ENCODE results near the gene ISM1.

ISM1 gene

GRCh38 chr20:13220904-13221297 is at the start of gene ISM1:
ISM1 (plus strand) TSS chr20:13221274; CDS start chr20:13221777, 503 bp downstream.
- in situ Hi-C loops (cut with MboI; ENCODE audit: low sequenced_read_pairs): no loop called here

GRCh38 chr20:13173201-13173600 is 47.9 kb upstream of the ISM1 start:
- in situ Hi-C loops (cut with MboI; ENCODE audit: low sequenced_read_pairs): no loop called here

DNA sequence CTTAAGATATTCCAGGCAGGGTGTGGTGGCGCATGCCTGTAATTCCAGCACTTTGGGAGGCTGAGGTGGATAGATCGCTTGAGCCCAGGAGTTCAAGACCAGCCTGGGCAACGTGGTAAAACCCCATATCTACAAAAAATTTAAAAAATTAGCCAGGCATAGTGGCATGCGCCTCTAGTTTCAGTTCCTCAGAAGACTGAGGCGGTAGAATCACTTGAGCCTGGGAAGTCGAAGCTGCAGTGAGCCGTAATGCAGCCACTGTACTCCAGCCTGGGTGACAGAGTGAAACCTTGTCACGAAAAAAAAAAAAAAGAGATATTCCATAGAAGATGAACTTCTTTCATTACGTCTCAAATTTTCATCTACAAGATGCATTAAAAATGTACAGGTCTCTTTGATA is 46.7 kb upstream of the ISM1 start:
- in situ Hi-C loops (cut with MboI; ENCODE audit: low sequenced_read_pairs): no loop called here

GRCh38 chr20:13180986-13181889 is 39.8 kb upstream of the ISM1 start:
- in situ Hi-C loops (cut with MboI; ENCODE audit: low sequenced_read_pairs): no loop called here

DNA sequence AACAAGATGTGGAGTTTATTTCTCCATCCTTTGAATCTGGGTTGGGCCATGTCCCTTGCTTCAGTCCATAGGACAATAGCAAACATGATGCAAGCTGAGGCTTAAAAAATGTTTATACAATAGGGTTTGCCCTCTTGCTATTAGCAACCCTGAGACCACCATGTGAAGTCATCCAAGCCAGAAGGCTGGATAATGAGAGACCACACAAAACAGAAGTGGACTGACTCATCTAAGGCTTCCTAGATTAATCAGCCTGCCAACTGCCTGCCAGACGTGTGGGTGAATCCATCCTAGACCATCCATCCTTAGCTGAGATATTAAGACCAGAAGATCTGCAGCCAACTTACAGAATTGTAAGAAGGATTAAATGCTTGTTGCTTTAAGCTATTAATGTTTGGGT is 38.1 kb upstream of the ISM1 start:
- in situ Hi-C loops (cut with MboI; ENCODE audit: low sequenced_read_pairs): no loop called here

- in situ Hi-C loops (cut with MboI; ENCODE audit: low sequenced_read_pairs): no loop called here
Measured at GRCh38 chr20:13186043-13186774, 34.9 kb upstream of the ISM1 start.

DNA sequence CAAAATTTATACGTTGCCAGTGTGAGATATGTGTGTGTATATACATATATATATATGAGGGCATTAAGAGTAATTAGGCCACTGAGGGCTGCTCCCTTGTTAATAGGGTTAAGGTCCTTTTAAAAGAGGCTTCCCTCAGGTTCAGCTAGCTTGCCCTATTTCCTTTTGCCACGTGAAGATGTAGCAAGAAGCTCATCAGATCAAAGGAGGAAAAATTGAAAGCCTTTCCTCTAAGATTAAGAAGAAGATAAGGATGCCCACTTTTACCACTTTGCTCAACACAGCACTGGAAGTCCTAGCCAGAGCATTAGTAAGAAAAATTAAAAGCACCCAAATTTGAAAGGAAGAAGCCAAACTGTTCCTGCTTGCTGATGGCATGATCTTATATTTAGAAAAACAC is 33.2 kb upstream of the ISM1 start:
- in situ Hi-C loops (cut with MboI; ENCODE audit: low sequenced_read_pairs): no loop called here

DNA sequence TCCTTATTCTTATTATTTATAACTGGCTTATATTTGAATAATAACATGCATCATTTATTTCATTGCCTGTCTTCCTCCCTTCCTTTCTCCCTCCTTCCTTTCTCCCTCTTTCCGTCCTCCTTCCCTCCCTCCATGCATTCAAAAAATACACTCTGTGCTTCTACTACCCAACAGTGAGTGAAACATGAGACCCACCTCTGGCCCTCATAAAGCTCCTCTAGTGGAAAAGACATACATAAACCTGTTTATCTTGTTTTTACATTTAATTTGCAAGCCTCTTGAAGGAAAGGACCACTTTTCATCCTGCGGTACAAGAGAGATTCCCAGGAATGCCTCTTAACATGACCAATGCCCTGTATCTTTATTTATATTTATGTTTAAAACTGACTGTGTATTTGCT is 21.8 kb upstream of the ISM1 start:
- in situ Hi-C loops (cut with MboI; ENCODE audit: low sequenced_read_pairs): no loop called here

- in situ Hi-C loops (cut with MboI; ENCODE audit: low sequenced_read_pairs): no loop called here
Measured at GRCh38 chr20:13200767-13201500, 20.1 kb upstream of the ISM1 start.

DNA sequence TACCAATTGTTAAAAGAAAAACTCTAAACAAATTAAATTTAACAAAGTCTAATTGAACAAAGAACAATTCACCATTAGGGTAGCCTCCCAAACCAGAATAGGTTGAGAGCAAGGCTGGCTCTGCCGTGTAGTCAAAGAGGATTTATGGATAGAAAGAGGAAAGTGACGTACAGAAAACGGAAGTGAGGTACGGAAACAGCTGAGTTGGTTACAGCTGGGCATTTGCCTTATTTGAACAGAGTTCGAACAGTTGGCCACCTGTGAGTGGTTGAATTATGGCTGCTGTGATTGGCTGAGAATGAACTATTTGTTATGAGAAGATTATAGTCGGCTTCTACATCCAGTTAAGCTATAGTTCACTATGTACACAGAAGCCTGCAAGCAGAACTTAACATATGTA is 18.5 kb upstream of the ISM1 start:
- in situ Hi-C loops (cut with MboI; ENCODE audit: low sequenced_read_pairs): no loop called here

GRCh38 chr20:13205425-13205824 is 15.6 kb upstream of the ISM1 start:
- in situ Hi-C loops (cut with MboI; ENCODE audit: low sequenced_read_pairs): no loop called here

DNA sequence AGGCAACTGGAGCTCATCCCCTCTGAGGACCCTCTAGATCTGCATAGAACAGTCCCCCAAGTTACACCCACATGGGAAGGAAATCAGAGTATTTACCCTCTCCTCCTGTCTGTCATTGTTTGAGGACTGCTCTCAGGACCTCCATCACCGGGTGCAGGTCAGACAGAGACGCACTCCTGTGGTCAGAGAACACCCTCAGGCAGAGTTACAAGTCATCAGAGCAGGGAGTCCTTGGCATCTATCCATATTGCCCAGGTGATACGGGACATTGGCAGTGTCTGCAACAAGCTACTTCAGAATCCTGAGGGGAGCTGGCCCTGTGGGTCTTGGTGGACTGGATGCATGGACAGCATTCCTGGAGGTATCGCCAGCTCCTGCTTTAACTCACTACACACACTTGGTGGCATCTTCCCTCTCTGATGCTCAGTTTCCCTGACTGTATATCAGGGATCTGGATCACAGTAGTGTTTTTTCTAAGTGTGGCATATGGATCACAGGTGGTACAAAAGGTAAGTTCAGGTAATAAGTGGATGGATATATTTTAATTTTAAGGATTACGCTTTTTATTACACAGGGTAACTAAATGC is 15.1 kb upstream of the ISM1 start:
- in situ Hi-C loops (cut with MboI; ENCODE audit: low sequenced_read_pairs): no loop called here

DNA sequence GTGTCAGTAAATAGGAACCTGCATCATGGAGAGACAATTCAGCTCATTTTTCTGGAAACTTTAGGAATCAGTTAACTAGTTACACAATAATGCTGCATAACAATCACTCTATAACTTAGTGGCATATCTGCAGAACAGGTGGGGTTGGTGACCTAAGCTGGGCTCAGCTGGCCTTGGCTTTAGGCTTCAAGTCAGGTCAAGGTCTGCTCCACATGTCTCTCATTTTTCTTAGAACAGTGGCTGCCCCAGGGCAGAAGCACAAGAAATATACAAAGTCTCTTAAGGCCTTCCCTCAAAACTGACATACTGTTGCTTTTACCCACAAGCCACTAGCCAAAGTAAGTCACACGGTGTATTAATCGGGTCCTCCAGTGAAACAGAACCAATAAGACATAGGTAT is 14.1 kb upstream of the ISM1 start:
- in situ Hi-C loops (cut with MboI; ENCODE audit: low sequenced_read_pairs): no loop called here

- in situ Hi-C loops (cut with MboI; ENCODE audit: low sequenced_read_pairs): no loop called here
Measured at GRCh38 chr20:13211956-13212618, 9.0 kb upstream of the ISM1 start.

DNA sequence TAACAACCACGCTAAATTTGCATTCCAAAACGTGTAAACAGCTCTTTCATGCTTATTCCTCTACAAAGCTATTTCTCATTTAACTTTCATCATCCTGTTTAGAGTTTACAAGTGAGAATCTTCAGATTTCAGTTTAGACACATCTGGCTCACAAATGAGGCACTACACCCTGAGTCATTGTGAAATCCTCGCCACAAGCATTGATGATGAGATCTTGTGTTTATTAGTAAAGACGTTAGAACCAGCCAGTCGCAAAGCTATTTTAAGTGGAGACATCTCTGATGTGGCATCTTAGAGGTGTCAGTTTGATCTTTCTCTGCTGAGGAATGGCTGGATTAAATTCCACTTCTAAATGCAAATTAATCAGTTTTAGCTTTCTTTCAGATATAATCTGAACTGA is 8.3 kb upstream of the ISM1 start:
- in situ Hi-C loops (cut with MboI; ENCODE audit: low sequenced_read_pairs): no loop called here

GRCh38 chr20:13213335-13213734 is 7.7 kb upstream of the ISM1 start:
- in situ Hi-C loops (cut with MboI; ENCODE audit: low sequenced_read_pairs): no loop called here

GRCh38 chr20:13216533-13216932 is 4.5 kb upstream of the ISM1 start:
- in situ Hi-C loops (cut with MboI; ENCODE audit: low sequenced_read_pairs): no loop called here

GRCh38 chr20:13219327-13220193 is 1.5 kb upstream of the ISM1 start:
- in situ Hi-C loops (cut with MboI; ENCODE audit: low sequenced_read_pairs): no loop called here

DNA sequence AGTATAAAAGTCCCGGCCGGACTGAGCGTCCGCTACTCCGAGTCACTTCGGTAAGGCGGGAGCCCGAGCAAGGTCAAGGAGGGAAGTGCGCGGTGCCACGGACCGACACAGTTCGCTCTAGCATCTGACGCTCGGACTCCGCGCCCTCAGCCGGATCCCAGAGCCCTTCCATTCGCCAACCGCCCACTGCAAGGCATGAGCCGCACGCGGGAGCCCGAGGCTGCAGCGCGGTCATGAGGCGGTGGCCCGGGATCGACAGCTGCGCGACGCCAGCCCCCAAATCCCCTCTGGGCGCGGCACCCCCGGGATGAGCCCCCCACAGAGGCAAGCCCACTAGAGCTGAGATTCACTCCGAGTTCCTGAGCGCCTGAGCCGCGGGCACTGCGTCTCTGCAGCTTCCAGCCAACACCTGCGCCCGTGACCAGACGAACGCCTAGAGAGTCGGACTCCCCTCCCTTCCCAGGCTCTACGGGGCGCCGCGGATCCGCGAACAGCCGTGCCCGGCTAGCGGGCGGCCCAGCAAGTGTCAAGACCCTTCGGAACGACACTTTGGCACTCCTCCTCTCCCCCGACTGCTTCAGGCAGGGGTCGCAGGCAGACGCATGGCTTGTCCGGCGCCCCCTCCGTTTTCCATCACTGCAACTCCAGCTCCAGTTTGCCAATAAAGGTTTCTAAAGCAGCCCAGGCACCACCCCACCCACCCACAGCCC is 725 bp upstream of the ISM1 start:
- in situ Hi-C loops (cut with MboI; ENCODE audit: low sequenced_read_pairs): no loop called here
